OCI-LY1 (cell line): ENCODE measurements around the gene PMVK.

Experiments
- H2AFZ ChIP-seq: fragments of 200-600 bp; sonication (generic), shearing (Covaris generic); 2 replicates; pipeline ENCODE4 v1.6.0; 2014; ENCODE audit warnings: antibody characterized with exemption, mild to moderate bottlenecking, low read length
- H3F3A ChIP-seq: fragments of 200-600 bp; sonication (generic), shearing (Covaris generic); 2 replicates; pipeline ENCODE4 v1.6.0; 2014; ENCODE audit warnings: mild to moderate bottlenecking, antibody characterized with exemption, low read length, moderate library complexity; ENCODE audit not compliant: insufficient read depth
- H3K27ac ChIP-seq: fragments of 200-600 bp; sonication (generic); 2 replicates; pipeline ENCODE4 v1.5.1; 2014; ENCODE audit warnings: low read length, mixed run types, mild to moderate bottlenecking, low read depth; ENCODE audit not compliant: poor library complexity, severe bottlenecking
- H3K27me3 ChIP-seq: fragments of 200-600 bp; sonication (generic); 2 replicates; pipeline ENCODE4 v1.6.0; 2014; ENCODE audit warnings: antibody characterized with exemption, mild to moderate bottlenecking, low read length, moderate library complexity; ENCODE audit not compliant: insufficient read depth
- H3K36me3 ChIP-seq: fragments of 200-600 bp; sonication (generic); 2 replicates; pipeline ENCODE4 v1.6.1; 2014; ENCODE audit warnings: mild to moderate bottlenecking, antibody characterized with exemption, low read length, moderate library complexity, mixed read lengths; ENCODE audit not compliant: insufficient read depth
- H3K4me1 ChIP-seq: fragments of 200-600 bp; sonication (generic); 2 replicates; pipeline ENCODE4 v1.5.1; 2014; ENCODE audit warnings: mild to moderate bottlenecking, low read length, moderate library complexity; ENCODE audit not compliant: insufficient read depth, severe bottlenecking
- H3K4me2 ChIP-seq: fragments of 200-600 bp; sonication (generic), shearing (Covaris generic); 2 replicates; pipeline ENCODE4 v1.6.1; 2014; ENCODE audit warnings: low read length
- H3K4me3 ChIP-seq: fragments of 200-600 bp; sonication (generic); 2 replicates; pipeline ENCODE4 v1.5.1; 2014; ENCODE audit warnings: low read length, low read depth, mild to moderate bottlenecking, mixed read lengths; ENCODE audit not compliant: poor library complexity, severe bottlenecking
- H3K79me2 ChIP-seq: fragments of 200-600 bp; shearing (Covaris generic); 2 replicates; pipeline ENCODE4 v1.6.1; 2016; ENCODE audit warnings: mixed run types, low read length, mixed read lengths; ENCODE audit not compliant: insufficient read depth
- H3K9ac ChIP-seq: fragments of 200-600 bp; sonication (generic), shearing (Covaris generic); 2 replicates; pipeline ENCODE4 v1.6.1; 2014; ENCODE audit warnings: mild to moderate bottlenecking, low read length, mixed read lengths
- H3K9me2 ChIP-seq: fragments of 200-600 bp; sonication (generic), shearing (Covaris generic); 2 replicates; pipeline ENCODE4 v1.6.1; 2014; ENCODE audit warnings: low read depth, mild to moderate bottlenecking, low read length, mixed read lengths
- H3K9me3 ChIP-seq: fragments of 200-600 bp; shearing (Covaris generic); 2 replicates; pipeline ENCODE4 v1.6.1; 2014; ENCODE audit warnings: low read length, mixed read lengths
- H4K20me1 ChIP-seq: fragments of 200-600 bp; sonication (generic), shearing (Covaris generic); 2 replicates; pipeline ENCODE4 v1.6.0; 2016; ENCODE audit warnings: mild to moderate bottlenecking, low read length; ENCODE audit not compliant: insufficient read depth
- EZH2 ChIP-seq: fragments of 200-600 bp; sonication (generic), shearing (Covaris generic); IDR thresholded peaks from 2 replicates; pipeline ENCODE4 v1.8.0; 2017; ENCODE audit warnings: borderline replicate concordance, mixed run types, mild to moderate bottlenecking, antibody characterized with exemption, low read length, moderate library complexity, mixed read lengths
- TF ChIP-seq, protein P1 (sequence below): fragments of 200-600 bp; sonication (generic), shearing (Covaris generic); IDR thresholded peaks from 2 replicates; pipeline ENCODE4 v1.5.1; 2017; ENCODE audit warnings: mild to moderate bottlenecking, antibody characterized with exemption, low read length, moderate library complexity, mixed read lengths

PMVK gene

DNA sequence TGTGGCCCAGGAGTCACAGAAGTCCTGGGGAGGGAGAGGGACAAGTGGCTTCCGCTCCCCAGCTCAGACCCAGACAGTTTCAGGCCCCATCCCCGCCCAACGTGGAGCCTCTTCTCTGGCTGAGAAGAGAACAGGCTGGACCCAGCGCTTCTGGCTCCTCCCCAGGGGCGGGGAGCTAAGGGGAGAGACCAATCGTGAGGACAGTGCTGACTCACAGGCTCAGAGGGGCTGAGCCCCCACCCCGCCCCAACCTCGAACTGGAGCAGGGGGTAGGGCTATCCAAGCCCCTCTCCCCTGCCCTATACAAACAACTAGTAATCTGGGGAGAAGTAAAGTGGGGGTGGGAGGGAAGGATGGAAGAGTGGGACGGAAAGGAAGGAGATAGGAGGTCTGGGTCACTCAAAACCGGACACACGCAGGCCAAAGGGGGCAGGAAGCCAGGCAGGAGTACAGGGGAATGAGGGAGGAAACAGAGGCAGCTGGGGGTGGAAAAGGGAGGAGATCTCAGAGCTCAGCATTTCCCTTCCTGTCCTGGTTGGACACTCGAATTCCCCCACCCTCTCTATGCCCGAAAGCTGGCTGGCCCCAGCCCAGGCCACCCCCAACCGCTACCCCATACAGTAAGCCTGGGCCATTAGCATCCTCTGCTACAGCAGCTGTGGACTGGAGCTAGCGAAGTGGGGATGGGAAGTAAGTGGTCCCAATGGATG, 34.3 kb upstream of the PMVK start, which contains the start of gene SHC1:
TSS of gene SHC1 (minus strand) at position 117 of the 710 bp plus-strand sequence. CDS start 221 bp downstream, outside the sequence.
- peaks cover 33% of the 10 kb centered on the region for H3K36me3 ChIP-seq
- H3K27me3 ChIP-seq, result no peaks in the 10 kb centered on the region
- no peak within 1 kb of the TSS for H2AFZ ChIP-seq
- TF ChIP-seq EZH2, result no peak
- TF ChIP-seq, protein P1, sequence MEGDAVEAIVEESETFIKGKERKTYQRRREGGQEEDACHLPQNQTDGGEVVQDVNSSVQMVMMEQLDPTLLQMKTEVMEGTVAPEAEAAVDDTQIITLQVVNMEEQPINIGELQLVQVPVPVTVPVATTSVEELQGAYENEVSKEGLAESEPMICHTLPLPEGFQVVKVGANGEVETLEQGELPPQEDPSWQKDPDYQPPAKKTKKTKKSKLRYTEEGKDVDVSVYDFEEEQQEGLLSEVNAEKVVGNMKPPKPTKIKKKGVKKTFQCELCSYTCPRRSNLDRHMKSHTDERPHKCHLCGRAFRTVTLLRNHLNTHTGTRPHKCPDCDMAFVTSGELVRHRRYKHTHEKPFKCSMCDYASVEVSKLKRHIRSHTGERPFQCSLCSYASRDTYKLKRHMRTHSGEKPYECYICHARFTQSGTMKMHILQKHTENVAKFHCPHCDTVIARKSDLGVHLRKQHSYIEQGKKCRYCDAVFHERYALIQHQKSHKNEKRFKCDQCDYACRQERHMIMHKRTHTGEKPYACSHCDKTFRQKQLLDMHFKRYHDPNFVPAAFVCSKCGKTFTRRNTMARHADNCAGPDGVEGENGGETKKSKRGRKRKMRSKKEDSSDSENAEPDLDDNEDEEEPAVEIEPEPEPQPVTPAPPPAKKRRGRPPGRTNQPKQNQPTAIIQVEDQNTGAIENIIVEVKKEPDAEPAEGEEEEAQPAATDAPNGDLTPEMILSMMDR, result no peak
- H3K27ac ChIP-seq, result peak within 1 kb of the TSS; percentile 69
- no peaks in the 10 kb centered on the region for H3F3A ChIP-seq
- peak within 1 kb of the TSS; percentile 71 for H3K4me2 ChIP-seq
- no peaks in the 10 kb centered on the region for H4K20me1 ChIP-seq
- H3K9me3 ChIP-seq, result no peaks in the 10 kb centered on the region
- no peaks in the 10 kb centered on the region for H3K9me2 ChIP-seq
- peak within 1 kb of the TSS; percentile 53 for H3K9ac ChIP-seq
- H3K4me1 ChIP-seq, result peaks cover 35% of the 10 kb centered on the region
- peak within 1 kb of the TSS; percentile 52 for H3K4me3 ChIP-seq
- peaks cover 9% of the 10 kb centered on the region for H3K79me2 ChIP-seq

DNA sequence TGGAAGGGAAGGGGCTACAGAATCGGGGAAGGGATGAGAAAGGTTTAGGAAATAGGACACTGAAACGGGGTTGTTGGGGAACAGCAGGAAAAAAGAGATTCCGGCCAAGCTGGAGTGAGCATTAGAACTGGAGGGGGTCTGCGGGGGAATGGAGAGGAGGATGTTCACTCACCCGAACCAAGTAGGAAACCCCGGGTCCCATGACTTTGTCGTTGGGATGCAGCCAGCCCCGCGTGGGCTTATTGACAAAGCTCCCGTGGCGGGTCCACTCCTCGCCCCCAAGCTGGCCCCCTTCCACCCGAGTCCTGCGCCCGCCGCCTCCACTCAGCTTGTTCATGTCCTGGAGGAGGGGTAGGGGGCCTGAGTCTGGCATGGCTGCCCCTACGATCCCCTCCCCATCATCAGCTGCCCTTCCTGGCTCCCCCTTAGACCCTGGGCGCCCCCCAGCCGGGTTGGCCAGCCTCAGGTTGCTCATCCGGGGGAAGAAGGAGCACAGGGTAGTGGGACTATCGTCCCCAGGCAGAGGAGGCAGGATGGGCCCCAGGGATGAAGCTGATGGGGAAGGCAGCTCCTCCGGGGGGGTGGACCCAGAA, 33.4 kb upstream of the PMVK start:
- Histone ChIP-seq H4K20me1 (no peaks in the 10 kb centered on the region), H3K9me3 (no peaks in the 10 kb centered on the region), H3K79me2 (peaks cover under 1% of the 10 kb centered on the region), H3K27me3 (no peaks in the 10 kb centered on the region), H3K36me3 (peaks cover 41% of the 10 kb centered on the region), H3K4me3 (peak overlapping the region; percentile 52), H3K4me2 (peak overlapping the region; percentile 71), H3F3A (no peaks in the 10 kb centered on the region), H2AFZ (no peak overlapping the region), H3K9ac (peak overlapping the region; percentile 53), H3K9me2 (no peaks in the 10 kb centered on the region), H3K27ac (peak overlapping the region; percentile 51), H3K4me1 (peaks cover 33% of the 10 kb centered on the region)
- TF ChIP-seq EZH2, result no peak
- TF ChIP-seq, protein P1, result no peak

DNA sequence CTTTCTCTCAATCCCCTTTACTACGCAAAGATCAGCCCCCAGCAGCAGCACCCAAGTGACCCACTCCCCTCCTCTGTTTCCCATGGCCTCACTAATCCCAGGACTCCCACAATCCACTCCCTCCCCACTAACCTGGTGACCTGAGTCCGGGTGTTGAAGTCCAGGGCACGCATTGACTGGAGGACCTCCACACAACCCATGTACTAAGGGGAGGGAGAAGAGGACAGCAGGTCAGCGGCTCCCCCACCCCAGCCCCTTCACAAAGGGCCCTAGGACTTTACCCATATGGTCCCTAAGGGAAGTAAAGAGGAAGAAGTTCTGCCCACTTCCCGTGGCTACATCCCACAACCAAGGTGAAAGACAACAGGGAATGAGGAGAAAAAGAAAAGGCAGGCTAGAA, 32.7 kb upstream of the PMVK start:
- no peaks in the 10 kb centered on the region for H3K9me3 ChIP-seq
- H3K4me1 ChIP-seq, result peaks cover 33% of the 10 kb centered on the region
- TF ChIP-seq, protein P1, result no peak
- TF ChIP-seq EZH2, result no peak
- no peaks in the 10 kb centered on the region for H3K27me3 ChIP-seq
- H3K4me3 ChIP-seq, result no peak overlapping the region
- peaks cover 41% of the 10 kb centered on the region for H3K36me3 ChIP-seq
- no peaks in the 10 kb centered on the region for H4K20me1 ChIP-seq
- H3K4me2 ChIP-seq, result no peak overlapping the region
- no peak overlapping the region for H3K9ac ChIP-seq
- no peak overlapping the region for H3K27ac ChIP-seq
- no peaks in the 10 kb centered on the region for H3K9me2 ChIP-seq
- no peak overlapping the region for H2AFZ ChIP-seq
- H3F3A ChIP-seq, result no peaks in the 10 kb centered on the region
- no peaks in the 10 kb centered on the region for H3K79me2 ChIP-seq
